NB4 (cell line): ENCODE measurements around the gene TFR2.

Experiments
- DNase-seq: peaks from one replicate; pipeline ENCODE4 v3.0.0; 2010; ENCODE audit warnings: low read depth
- H3K4me3 ChIP-seq: one replicate; pipeline ENCODE4 v1.5.1; 2011; ENCODE audit warnings: mild to moderate bottlenecking, low read depth, low read length, moderate library complexity
- MYC ChIP-seq: IDR thresholded peaks from 2 replicates; pipeline ENCODE4 v1.6.1; 2011; ENCODE audit warnings: low read depth, low read length
- POLR2A ChIP-seq: IDR thresholded peaks from 2 replicates; pipeline ENCODE4 v1.6.1; 2011; ENCODE audit warnings: mild to moderate bottlenecking; ENCODE audit not compliant: insufficient read length; ENCODE audit errors: extremely low read depth
- TF ChIP-seq, protein P1 (sequence below): IDR thresholded peaks from 2 replicates; pipeline ENCODE4 v1.6.1; 2011; ENCODE audit warnings: low read depth, low read length
- TF ChIP-seq, protein P2 (sequence below): IDR thresholded peaks from one replicate; pipeline ENCODE4 v1.5.1; 2012; ENCODE audit warnings: low read depth, low read length

The TFR2 gene

DNA sequence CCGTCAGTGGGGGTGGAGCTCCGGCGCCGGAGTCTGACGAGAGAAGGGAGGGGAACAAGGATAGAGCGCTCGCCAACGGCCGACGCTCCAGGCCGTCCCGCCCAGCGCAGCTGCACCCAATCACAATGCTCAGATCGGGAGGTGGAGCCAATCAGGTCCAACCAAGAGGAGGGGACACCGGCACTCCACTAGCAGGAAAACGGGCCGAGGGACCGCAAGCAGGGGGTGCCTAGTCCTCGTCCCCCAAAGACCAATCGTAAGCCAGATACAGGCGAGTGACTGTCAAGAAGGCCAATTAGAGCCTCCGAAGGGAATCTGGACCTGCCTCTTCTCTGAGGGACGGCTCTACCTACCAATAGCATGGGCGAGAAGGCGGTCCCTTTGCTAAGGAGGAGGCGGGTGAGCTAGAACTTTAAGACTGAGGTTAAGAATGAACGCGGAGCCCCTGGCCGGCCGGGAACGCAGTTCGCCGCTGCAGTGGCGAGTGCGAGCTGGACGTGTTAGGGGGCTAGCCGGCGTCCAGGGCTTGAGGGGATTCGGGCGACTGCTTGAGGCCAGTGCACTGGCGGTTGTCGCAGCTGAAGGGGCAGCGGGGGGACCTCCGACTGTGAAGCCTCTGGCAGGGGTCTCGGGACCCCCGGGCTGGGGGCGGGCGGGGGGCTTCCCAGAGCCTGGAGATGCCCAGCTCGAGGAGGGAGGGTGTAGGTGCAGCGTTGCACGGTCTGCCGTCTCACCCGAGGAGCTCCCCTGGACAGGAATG lies 54.9 kb downstream of the TFR2 start, which contains the start of gene FBXO24:
TSS of gene FBXO24 (plus strand) at position 63 of the 760 bp plus-strand sequence. CDS start at position 361, 298 bp downstream.
- TF ChIP-seq MYC (peak; percentile 7), POLR2A (peak; percentile 84)
- TF ChIP-seq, protein P1, sequence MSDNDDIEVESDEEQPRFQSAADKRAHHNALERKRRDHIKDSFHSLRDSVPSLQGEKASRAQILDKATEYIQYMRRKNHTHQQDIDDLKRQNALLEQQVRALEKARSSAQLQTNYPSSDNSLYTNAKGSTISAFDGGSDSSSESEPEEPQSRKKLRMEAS, result peak; percentile 22; the same call in 1 of the 2 replicates
- TF ChIP-seq, protein P2, sequence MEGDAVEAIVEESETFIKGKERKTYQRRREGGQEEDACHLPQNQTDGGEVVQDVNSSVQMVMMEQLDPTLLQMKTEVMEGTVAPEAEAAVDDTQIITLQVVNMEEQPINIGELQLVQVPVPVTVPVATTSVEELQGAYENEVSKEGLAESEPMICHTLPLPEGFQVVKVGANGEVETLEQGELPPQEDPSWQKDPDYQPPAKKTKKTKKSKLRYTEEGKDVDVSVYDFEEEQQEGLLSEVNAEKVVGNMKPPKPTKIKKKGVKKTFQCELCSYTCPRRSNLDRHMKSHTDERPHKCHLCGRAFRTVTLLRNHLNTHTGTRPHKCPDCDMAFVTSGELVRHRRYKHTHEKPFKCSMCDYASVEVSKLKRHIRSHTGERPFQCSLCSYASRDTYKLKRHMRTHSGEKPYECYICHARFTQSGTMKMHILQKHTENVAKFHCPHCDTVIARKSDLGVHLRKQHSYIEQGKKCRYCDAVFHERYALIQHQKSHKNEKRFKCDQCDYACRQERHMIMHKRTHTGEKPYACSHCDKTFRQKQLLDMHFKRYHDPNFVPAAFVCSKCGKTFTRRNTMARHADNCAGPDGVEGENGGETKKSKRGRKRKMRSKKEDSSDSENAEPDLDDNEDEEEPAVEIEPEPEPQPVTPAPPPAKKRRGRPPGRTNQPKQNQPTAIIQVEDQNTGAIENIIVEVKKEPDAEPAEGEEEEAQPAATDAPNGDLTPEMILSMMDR, result no peak
- peak within 1 kb of the TSS; percentile 93 for H3K4me3 ChIP-seq
- DNase-seq, result peak; percentile 100

- TF ChIP-seq, protein P1, result no peak
- TF ChIP-seq POLR2A, result peak; percentile 99
- no peak for DNase-seq
- peak within 1 kb of the TSS; percentile 93 for H3K4me3 ChIP-seq
Observed at GRCh38 chr7:100585511-100586265, 55.7 kb downstream of the TFR2 start, which contains the start of gene LRCH4. Gene LRCH4 (minus strand): TSS chr7:100586129. CDS start chr7:100586100, 29 bp downstream.

DNA sequence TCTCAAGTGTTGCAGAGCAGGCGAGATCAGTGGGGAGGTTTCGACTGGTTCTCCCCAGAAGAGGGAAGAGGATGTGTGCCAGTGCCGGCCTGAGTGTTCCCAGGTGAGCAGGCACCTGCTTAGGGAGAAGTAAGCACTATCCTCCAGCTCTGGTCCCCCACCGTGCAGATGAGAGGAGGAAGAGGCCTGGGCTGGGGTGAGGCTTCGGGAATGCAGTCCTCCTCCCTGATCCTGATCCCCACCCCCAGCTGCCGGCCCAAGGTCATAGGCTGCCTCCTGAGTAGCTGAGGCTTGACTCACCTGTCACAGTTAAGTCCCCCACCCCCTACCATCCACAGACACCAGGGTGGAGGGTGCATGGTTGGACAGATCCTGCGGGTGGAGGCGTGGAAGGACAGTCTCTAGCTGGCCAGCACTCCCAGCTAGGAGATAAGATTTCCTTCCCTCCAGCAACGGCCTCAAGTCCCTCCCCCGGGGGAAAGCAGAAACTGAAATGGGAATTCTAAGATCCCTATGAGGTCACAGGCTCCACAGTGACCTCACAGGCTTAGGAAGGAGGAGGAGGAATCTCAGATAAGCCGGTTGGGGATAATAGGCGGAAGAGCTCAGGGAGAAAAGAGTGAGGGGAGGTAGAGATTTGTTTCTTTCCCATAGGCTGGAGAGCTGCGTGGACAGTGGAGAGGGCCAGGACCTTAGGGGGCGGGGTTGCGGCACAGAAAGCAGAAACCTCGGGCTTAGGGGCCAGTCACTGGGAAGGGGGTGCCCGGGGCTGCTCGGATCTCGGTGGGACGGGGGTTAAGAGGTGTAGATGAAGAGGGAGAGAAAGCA lies 56.5 kb downstream of the TFR2 start:
- H3K4me3 ChIP-seq, result peak overlapping the region; percentile 93
- TF ChIP-seq, protein P2, result no peak
- TF ChIP-seq MYC (no peak), POLR2A (no peak)
- TF ChIP-seq, protein P1, result no peak
- peak; percentile 53 for DNase-seq

- TF ChIP-seq, protein P2, result no peak
- TF ChIP-seq, protein P1, result no peak
- no peak for TF ChIP-seq POLR2A
- TF ChIP-seq MYC, result no peak
- DNase-seq, result peak; percentile 83
- H3K4me3 ChIP-seq, result peak overlapping the region; percentile 93
Observed at GRCh38 chr7:100584054-100584682, 57.2 kb downstream of the TFR2 start.

GRCh38 chr7:100583132-100584053 lies 58.0 kb downstream of the TFR2 start:
- peak; percentile 100 for DNase-seq
- TF ChIP-seq, protein P2, result no peak
- TF ChIP-seq POLR2A (peak; percentile 64), MYC (peak; percentile 82)
- TF ChIP-seq, protein P1, result peak; percentile 87
- peak overlapping the region; percentile 93 for H3K4me3 ChIP-seq
